Measurements from ENCODE around the gene APOL4. TPM values are rescaled to one million over a fixed set of nuclear protein-coding genes. Genes with fewer than 3 reads are reported as not detected.

APOL4 gene
- total and polyA plus RNA-seq, 2 donors (not counting 1 experiment from before 2014, with no cell fraction given) = 0.03 TPM; not detected in 1

DNA sequence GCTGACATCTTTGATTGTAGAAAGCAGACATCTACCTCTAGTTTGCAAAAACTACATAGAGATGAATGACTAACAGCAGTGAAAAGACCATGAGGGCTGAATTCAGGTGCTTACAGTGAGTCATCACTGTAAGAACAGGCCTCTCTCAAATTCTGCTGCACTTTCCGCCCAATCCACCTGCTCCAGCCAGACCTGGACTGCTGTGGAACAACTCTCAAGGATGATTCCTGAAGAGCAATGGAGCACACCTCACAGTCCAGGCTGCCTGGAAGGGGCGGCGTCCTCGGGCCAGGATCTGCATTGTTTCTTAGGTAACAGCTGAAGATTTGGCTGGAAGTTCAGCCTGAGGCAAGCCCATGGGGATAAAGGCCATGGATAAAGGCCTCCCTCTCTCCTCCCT, 22.6 kb upstream of the APOL4 start:
- no peak overlapping the region for H3K4me3 Mint-ChIP-seq
- ATAC-seq (ENCODE audit: low read depth) (no peak), DNase-seq (no peak)
- no peak overlapping the region for H3K27ac Mint-ChIP-seq
- Histone ChIP-seq H3K4me3 (ENCODE audit: control extremely low read depth in 1 of 5, extremely low read depth in 1 of 5, insufficient read depth in 1 of 5, low read depth in 2 of 5, low read length in 4 of 5) (no peak overlapping the region), H2AFZ (ENCODE audit: insufficient read depth, low read depth, low read length, poor library complexity, severe bottlenecking) (no peak overlapping the region), H3K4me1 (ENCODE audit: control insufficient read depth in 2 of 2, insufficient read depth in 2 of 2, low read length in 2 of 2) (no peaks in the 10 kb centered on the region), H3K9ac (ENCODE audit: low read length) (no peak overlapping the region), H3K27me3 (replicated peaks in 1 of 4; ENCODE audit: control extremely low read depth in 1 of 4, control insufficient read depth in 3 of 4, insufficient read depth in 4 of 4, low read length in 3 of 4) (peaks cover 0 to 4% (median 0%) of the 10 kb centered on the region in 4 experiments), H4K20me1 (ENCODE audit: control insufficient read depth, insufficient read depth, low read length, poor library complexity, severe bottlenecking) (no peaks in the 10 kb centered on the region), H3K79me2 (ENCODE audit: control insufficient read depth, insufficient read depth, low read length) (no peaks in the 10 kb centered on the region), H3K36me3 (replicated peaks in 1 of 2; ENCODE audit: control extremely low read depth in 1 of 2, control insufficient read depth in 1 of 2, extremely low read depth in 1 of 2, insufficient read depth in 2 of 2, low read length in 1 of 2) (peaks cover 3 to 19% of the 10 kb centered on the region in 2 experiments), H3K4me2 (replicated peaks; ENCODE audit: low read depth, low read length, poor library complexity, severe bottlenecking) (no peak overlapping the region), H3K27ac (ENCODE audit: low read length in 2 of 2) (no peak overlapping the region), H3K9me3 (ENCODE audit: control extremely low read depth in 1 of 3, control insufficient read depth in 2 of 3, insufficient read depth in 1 of 3, low read length in 2 of 3) (no peaks in the 10 kb centered on the region)
- no peaks in the 10 kb centered on the region for H3K9me3 Mint-ChIP-seq (ENCODE audit: insufficient read depth)
- CTCF ChIA-PET = no interaction called here
- no peak for TF ChIP-seq EZH2 (IDR thresholded peaks at IDR 0.05; ENCODE audit: borderline replicate concordance, insufficient read depth, low read depth, low read length, poor library complexity, severe bottlenecking)
- no peak for TF ChIP-seq CTCF (IDR thresholded peaks at IDR 0.05)
- H3K27me3 Mint-ChIP-seq = peaks cover 5% of the 10 kb centered on the region
- 100% methylated on average over 4 of the region's 4 CpGs for WGBS (ENCODE audit: insufficient coverage)
- POLR2A ChIA-PET = no interaction called here
- H3K4me1 Mint-ChIP-seq = peaks cover 5% of the 10 kb centered on the region
- intact Hi-C loops (cut with micrococcal nuclease) = loop anchor here (5.0 kb wide), 1 partner anchor 77 kb away; no protein-coding TSS in a partner anchor

DNA sequence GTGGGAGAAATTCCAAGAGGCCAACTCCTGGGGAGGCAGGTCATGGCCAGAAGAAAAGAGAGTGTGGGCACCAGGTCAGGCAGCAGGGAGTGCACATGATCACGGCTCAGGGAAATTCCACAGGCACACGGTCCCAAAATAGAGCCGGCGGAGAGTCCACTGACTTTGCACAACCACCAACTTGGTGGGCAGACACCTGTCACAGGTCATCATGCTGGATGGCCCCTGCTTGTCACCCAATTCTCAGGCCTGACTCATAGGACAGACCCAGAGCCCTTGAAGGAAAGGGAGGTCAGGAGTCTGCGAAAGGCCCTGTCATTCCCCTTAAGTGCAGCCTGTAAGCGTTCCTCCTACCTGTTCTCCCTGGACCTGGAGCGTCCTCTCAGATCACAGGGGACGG, 21.9 kb upstream of the APOL4 start:
- Histone ChIP-seq H2AFZ (ENCODE audit: insufficient read depth, low read depth, low read length, poor library complexity, severe bottlenecking) (no peak overlapping the region), H3K4me2 (replicated peaks; ENCODE audit: low read depth, low read length, poor library complexity, severe bottlenecking) (no peak overlapping the region), H3K4me1 (ENCODE audit: control insufficient read depth in 2 of 2, insufficient read depth in 2 of 2, low read length in 2 of 2) (no peaks in the 10 kb centered on the region), H3K27ac (ENCODE audit: low read length in 2 of 2) (no peak overlapping the region), H3K9ac (ENCODE audit: low read length) (no peak overlapping the region), H3K4me3 (ENCODE audit: control extremely low read depth in 1 of 5, extremely low read depth in 1 of 5, insufficient read depth in 1 of 5, low read depth in 2 of 5, low read length in 4 of 5) (no peak overlapping the region), H4K20me1 (ENCODE audit: control insufficient read depth, insufficient read depth, low read length, poor library complexity, severe bottlenecking) (no peaks in the 10 kb centered on the region), H3K79me2 (ENCODE audit: control insufficient read depth, insufficient read depth, low read length) (no peaks in the 10 kb centered on the region), H3K9me3 (ENCODE audit: control extremely low read depth in 1 of 3, control insufficient read depth in 2 of 3, insufficient read depth in 1 of 3, low read length in 2 of 3) (no peaks in the 10 kb centered on the region), H3K27me3 (replicated peaks in 1 of 4; ENCODE audit: control extremely low read depth in 1 of 4, control insufficient read depth in 3 of 4, insufficient read depth in 4 of 4, low read length in 3 of 4) (peaks cover 0 to 4% (median 0%) of the 10 kb centered on the region in 4 experiments), H3K36me3 (replicated peaks in 1 of 2; ENCODE audit: control extremely low read depth in 1 of 2, control insufficient read depth in 1 of 2, extremely low read depth in 1 of 2, insufficient read depth in 2 of 2, low read length in 1 of 2) (peaks cover 3 to 16% of the 10 kb centered on the region in 2 experiments)
- no peak for ATAC-seq (ENCODE audit: low read depth)
- WGBS (ENCODE audit: insufficient coverage) = 92% methylated on average over 7 of the region's 8 CpGs
- Mint-ChIP-seq H3K4me1 (peaks cover 5% of the 10 kb centered on the region), H3K9me3 (ENCODE audit: insufficient read depth) (no peaks in the 10 kb centered on the region), H3K27ac (no peak overlapping the region), H3K27me3 (peaks cover 12% of the 10 kb centered on the region), H3K4me3 (no peak overlapping the region)
- ChIA-PET POLR2A (no interaction called here), CTCF (no interaction called here)
- intact Hi-C loops (cut with micrococcal nuclease) = loop anchor here (5.0 kb wide), 1 partner anchor 76 kb away; no protein-coding TSS in a partner anchor
- TF ChIP-seq CTCF (IDR thresholded peaks at IDR 0.05) = no peak
- no peak for TF ChIP-seq EZH2 (IDR thresholded peaks at IDR 0.05; ENCODE audit: borderline replicate concordance, insufficient read depth, low read depth, low read length, poor library complexity, severe bottlenecking)
- DNase-seq = no peak
